K562 (cell line): ENCODE results near the gene CARD8. TPM values are rescaled to one million over a fixed set of nuclear protein-coding genes. Genes with fewer than 3 reads are reported as not detected.

ENCODE experiments used
- FOS ChIP-seq: IDR thresholded peaks from 3 replicates; pipeline ENCODE4 v1.6.1; 2011; ENCODE audit not compliant: insufficient read length; ENCODE audit errors: extremely low read depth
- GATAD2A ChIP-seq: fragments of 450-650 bp; IDR thresholded peaks from 2 replicates; pipeline ENCODE4 v1.6.1; 2017
- KDM4B ChIP-seq, 2 experiments: fragments of 450-650 bp in 1 of 2; sonication (generic) in 1 of 2; IDR thresholded peaks; 2 replicates each; pipeline ENCODE4 v1.6.1; 2016 to 2017; ENCODE audit warnings: borderline replicate concordance in 2 of 2, antibody characterized with exemption in 1 of 2, low read depth in 1 of 2, mild to moderate bottlenecking in 1 of 2
- L3MBTL2 ChIP-seq: fragments of 450-650 bp; IDR thresholded peaks from 2 replicates; pipeline ENCODE4 v1.6.1; 2016; ENCODE audit warnings: mild to moderate bottlenecking, moderate library complexity
- PHF21A ChIP-seq: fragments of 450-650 bp; IDR thresholded peaks from 2 replicates; pipeline ENCODE4 v1.6.1; 2017; ENCODE audit warnings: low read depth, borderline replicate concordance
- PRDM10 ChIP-seq: fragments of 450-650 bp; IDR thresholded peaks from 2 replicates; pipeline ENCODE4 v1.6.1; 2018; ENCODE audit not compliant: partially characterized antibody
- RAD51 ChIP-seq: fragments of 450-650 bp; IDR thresholded peaks from 2 replicates; pipeline ENCODE4 v1.7.1; 2016; ENCODE audit warnings: low read depth, mild to moderate bottlenecking, borderline replicate concordance
- SMC3 ChIP-seq: conservative IDR thresholded peaks from 2 replicates; pipeline ENCODE4 v1.6.1; 2011; ENCODE audit warnings: low read depth, low read length, improper control_type of control experiment; ENCODE audit not compliant: insufficient read depth
- TAL1 ChIP-seq: fragments of 450-650 bp; IDR thresholded peaks from 2 replicates; pipeline ENCODE4 v1.6.1; 2016; ENCODE audit warnings: mild to moderate bottlenecking
- TOE1 ChIP-seq, 2 experiments: fragments of 450-650 bp in 1 of 2; sonication (generic) in 1 of 2; formaldehyde crosslinking in 1 of 2; IDR thresholded peaks; 2 replicates each; pipeline versions ENCODE4 v1.7.1 to v1.8.0; 2016 to 2022; ENCODE audit warnings: borderline replicate concordance in 2 of 2, mild to moderate bottlenecking in 2 of 2, antibody characterized with exemption in 1 of 2, inconsistent platforms in 1 of 2, low read depth in 1 of 2, missing genetic modification reagents in 1 of 2, moderate library complexity in 1 of 2
- ZNF655 ChIP-seq: fragments of 250-450 bp; sonication (Bioruptor Pico); IDR thresholded peaks from 2 replicates; pipeline ENCODE4 v1.5.0; 2021
- polyA plus RNA-seq, 8 experiments: library from polyadenylated mRNA; depleted of rRNA in 4 of 8; stranded (reverse) in 5 of 8; unstranded in 3 of 8; fragments of >200 nt; fragmentation: Nextera tagmentation in 2 of 8; fragmentation: Illumina TruSeq in 1 of 8; extraction: Ambion mirVana in 2 of 8; extraction: Trizol in 1 of 8; gene quantifications; 2 replicates each; pipeline versions ENCODE4 v1.2.1 to v1.2.3, GENCODE V29; 2011 to 2014; ENCODE audit warnings: inconsistent platforms in 1 of 8, missing spikeins in 1 of 8
- total RNA-seq, 7 experiments: library from RNA; depleted of rRNA in 6 of 7; stranded (reverse); fragments of >200 nt in 6 of 7; fragmentation: Illumina TruSeq in 2 of 7; extraction: Trizol in 2 of 7; gene quantifications; 2 replicates each; pipeline versions ENCODE4 v1.2.1 to v1.2.3, GENCODE V29; 2011 to 2021; ENCODE audit warnings: low replicate concordance in 1 of 7
- TF ChIP-seq, protein P1 (sequence below): fragments of 250-450 bp; sonication (Bioruptor Pico); IDR thresholded peaks from 2 replicates; pipeline ENCODE4 v1.5.0; 2021; ENCODE audit warnings: mild to moderate bottlenecking, moderate library complexity
- TF ChIP-seq, protein P2 (sequence below): fragments of 250-450 bp; sonication (Bioruptor Pico); IDR thresholded peaks from 2 replicates; pipeline ENCODE4 v1.4.0; 2020; ENCODE audit warnings: mild to moderate bottlenecking, moderate library complexity, borderline replicate concordance

CARD8 gene
- total and polyA plus RNA-seq, 9 of the 15 experiments (the other 6 are each of a cell fraction or from before 2014, with no cell fraction given): 11.5 to 26.4 (median 20.8) TPM

GRCh38 chr19:48190288-48190884 lies 65.3 kb downstream of the CARD8 start (continued):
- TF ChIP-seq TOE1 (IDR thresholded peaks at IDR 0.05; ENCODE audit: borderline replicate concordance): peak; percentile 98
- TF ChIP-seq TOE1 (CRISPR knock-in tag; IDR thresholded peaks at IDR 0.05; ENCODE audit: borderline replicate concordance, low read depth): no peak
- peak; percentile 86 for TF ChIP-seq FOS
- no peak for TF ChIP-seq PRDM10
- TF ChIP-seq, protein P1, sequence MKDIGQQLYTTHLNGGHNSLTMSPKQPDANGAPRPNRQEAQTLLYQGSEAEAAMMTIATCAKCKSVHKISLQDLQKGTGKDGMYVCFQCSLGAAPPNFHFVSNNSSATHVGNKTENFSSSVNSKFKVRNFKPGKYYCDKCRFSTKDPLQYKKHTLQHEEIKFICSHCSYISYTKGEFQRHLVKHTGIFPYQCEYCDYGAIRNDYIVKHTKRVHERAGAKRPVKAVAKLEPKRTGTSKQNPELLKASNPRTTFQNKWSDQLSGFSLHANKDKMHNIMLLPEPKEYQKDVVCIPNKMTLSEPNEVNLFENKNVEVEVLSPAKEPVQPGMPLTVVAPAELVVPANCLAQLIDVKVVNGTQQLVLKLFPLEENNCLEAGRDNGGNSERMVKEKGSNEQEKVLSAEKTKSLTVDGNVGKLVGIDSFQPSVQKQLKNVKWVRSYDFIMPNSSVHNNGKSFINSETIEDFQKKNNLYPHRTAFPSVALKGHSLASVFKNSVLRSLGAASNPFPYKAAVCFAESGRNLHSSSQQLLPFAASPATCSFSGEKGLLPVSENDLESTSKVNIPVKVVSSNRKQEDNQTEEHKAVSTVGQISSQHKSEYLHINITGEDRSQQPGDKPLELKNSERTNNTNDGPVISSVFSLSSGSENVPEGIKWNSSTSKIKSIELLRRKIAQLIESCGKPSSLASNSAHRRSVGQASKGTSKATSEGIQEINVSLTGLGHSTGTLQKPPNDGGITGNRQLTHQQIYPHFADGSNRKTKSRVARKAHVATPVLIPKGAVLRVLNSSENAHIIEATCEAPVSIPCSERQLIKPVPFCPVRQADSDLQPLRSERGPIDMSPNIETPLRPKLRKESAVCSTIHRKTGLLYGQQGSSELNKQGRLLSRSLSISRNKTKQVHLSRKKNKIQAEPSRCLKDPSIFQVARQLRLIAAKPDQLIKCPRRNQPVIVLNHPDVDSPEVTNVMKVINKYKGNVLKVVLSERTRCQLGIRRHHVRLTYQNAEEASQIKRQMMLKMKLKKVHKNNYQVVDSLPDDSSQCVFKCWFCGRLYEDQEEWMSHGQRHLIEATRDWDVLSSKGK (CRISPR knock-in tag): no peak
- no peak for TF ChIP-seq ZNF655 (CRISPR knock-in tag)
- no peak for TF ChIP-seq TAL1
- TF ChIP-seq, protein P2, sequence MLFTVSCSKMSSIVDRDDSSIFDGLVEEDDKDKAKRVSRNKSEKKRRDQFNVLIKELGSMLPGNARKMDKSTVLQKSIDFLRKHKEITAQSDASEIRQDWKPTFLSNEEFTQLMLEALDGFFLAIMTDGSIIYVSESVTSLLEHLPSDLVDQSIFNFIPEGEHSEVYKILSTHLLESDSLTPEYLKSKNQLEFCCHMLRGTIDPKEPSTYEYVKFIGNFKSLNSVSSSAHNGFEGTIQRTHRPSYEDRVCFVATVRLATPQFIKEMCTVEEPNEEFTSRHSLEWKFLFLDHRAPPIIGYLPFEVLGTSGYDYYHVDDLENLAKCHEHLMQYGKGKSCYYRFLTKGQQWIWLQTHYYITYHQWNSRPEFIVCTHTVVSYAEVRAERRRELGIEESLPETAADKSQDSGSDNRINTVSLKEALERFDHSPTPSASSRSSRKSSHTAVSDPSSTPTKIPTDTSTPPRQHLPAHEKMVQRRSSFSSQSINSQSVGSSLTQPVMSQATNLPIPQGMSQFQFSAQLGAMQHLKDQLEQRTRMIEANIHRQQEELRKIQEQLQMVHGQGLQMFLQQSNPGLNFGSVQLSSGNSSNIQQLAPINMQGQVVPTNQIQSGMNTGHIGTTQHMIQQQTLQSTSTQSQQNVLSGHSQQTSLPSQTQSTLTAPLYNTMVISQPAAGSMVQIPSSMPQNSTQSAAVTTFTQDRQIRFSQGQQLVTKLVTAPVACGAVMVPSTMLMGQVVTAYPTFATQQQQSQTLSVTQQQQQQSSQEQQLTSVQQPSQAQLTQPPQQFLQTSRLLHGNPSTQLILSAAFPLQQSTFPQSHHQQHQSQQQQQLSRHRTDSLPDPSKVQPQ (CRISPR knock-in tag): no peak
- no peak for TF ChIP-seq KDM4B (IDR thresholded peaks at IDR 0.05; ENCODE audit: borderline replicate concordance in 2 of 2, low read depth in 1 of 2)
- peak; percentile 32; the same call in 1 of the 2 replicates for TF ChIP-seq PHF21A
- TF ChIP-seq RAD51: peak; percentile 94
- no peak for TF ChIP-seq GATAD2A
- peak; percentile 42 for TF ChIP-seq L3MBTL2
- TF ChIP-seq SMC3: 0 out of 2 replicates have a peak, but pooled peaks have one; percentile 11
